GM23338 (cell line): ENCODE results near the gene MTHFR. TPM values are rescaled to one million over a fixed set of nuclear protein-coding genes. Genes with fewer than 3 reads are reported as not detected.

Source experiments
- ATAC-seq: fragments of 200-7000 bp; cut with Tn5 transposase; 3 replicates; pipeline ENCODE4 v1.9.1; 2020
- DNase-seq: peaks from one replicate; pipeline ENCODE4 v3.0.0-alpha.2; 2015; ENCODE audit warnings: low spot score
- H2AFZ ChIP-seq: fragments of 200-600 bp; sonication (generic); 2 replicates; pipeline ENCODE4 v1.8.0; 2016; ENCODE audit warnings: antibody characterized with exemption, mild to moderate bottlenecking, moderate library complexity
- H3F3A ChIP-seq: fragments of 200-600 bp; sonication (generic); replicated peaks from 2 replicates; pipeline ENCODE4 v1.8.0; 2017; ENCODE audit warnings: antibody characterized with exemption, mixed run types, low read depth
- H3K27ac ChIP-seq: fragments of 200-600 bp; sonication (generic); 2 replicates; pipeline ENCODE4 v1.6.1; 2016; ENCODE audit warnings: low read depth
- H3K27me3 ChIP-seq: fragments of 200-600 bp; sonication (generic); 2 replicates; pipeline ENCODE4 v1.8.0; 2016; ENCODE audit warnings: mild to moderate bottlenecking, mixed run types, moderate library complexity; ENCODE audit not compliant: insufficient read depth
- H3K36me3 ChIP-seq: fragments of 200-600 bp; sonication (generic); 2 replicates; pipeline ENCODE4 v1.8.0; 2016; ENCODE audit warnings: mild to moderate bottlenecking; ENCODE audit not compliant: insufficient read depth
- H3K4me1 ChIP-seq: fragments of 200-600 bp; sonication (generic); 2 replicates; pipeline ENCODE4 v1.8.0; 2016; ENCODE audit warnings: mild to moderate bottlenecking, moderate library complexity; ENCODE audit not compliant: insufficient read depth
- H3K4me2 ChIP-seq: fragments of 200-600 bp; sonication (generic); 2 replicates; pipeline ENCODE4 v1.7.1; 2017; ENCODE audit warnings: mixed run types
- H3K4me3 ChIP-seq: fragments of 200-600 bp; sonication (generic); 2 replicates; pipeline ENCODE4 v1.6.1; 2016; ENCODE audit warnings: mixed run types
- H3K79me2 ChIP-seq: fragments of 200-600 bp; sonication (generic); replicated peaks from 2 replicates; pipeline ENCODE4 v1.8.0; 2017; ENCODE audit warnings: mild to moderate bottlenecking; ENCODE audit not compliant: insufficient read depth
- H3K9me2 ChIP-seq: fragments of 200-600 bp; sonication (generic); 2 replicates; pipeline ENCODE4 v1.8.0; 2017; ENCODE audit not compliant: insufficient read depth
- H4K20me1 ChIP-seq: fragments of 200-600 bp; sonication (generic); replicated peaks from 2 replicates; pipeline ENCODE4 v1.8.0; 2017; ENCODE audit warnings: mild to moderate bottlenecking; ENCODE audit not compliant: insufficient read depth
- H3K27ac Mint-ChIP-seq: 2 replicates; pipeline ENCODE4 v1.8.0; 2020; ENCODE audit warnings: inconsistent platforms, mild to moderate bottlenecking, moderate library complexity, mixed read lengths
- H3K27me3 Mint-ChIP-seq: 3 replicates; pipeline ENCODE4 v1.8.0; 2022; ENCODE audit warnings: low read depth, mild to moderate bottlenecking, moderate library complexity, mixed read lengths, inconsistent platforms; ENCODE audit not compliant: insufficient read depth, poor library complexity
- H3K36me3 Mint-ChIP-seq: 3 replicates; pipeline ENCODE4 v1.8.0; 2021; ENCODE audit warnings: low read depth, mild to moderate bottlenecking, inconsistent platforms, moderate library complexity, mixed read lengths
- H3K4me1 Mint-ChIP-seq: 3 replicates; pipeline ENCODE4 v1.8.0; 2020; ENCODE audit warnings: mild to moderate bottlenecking, inconsistent platforms, mixed read lengths
- H3K4me3 Mint-ChIP-seq: 3 replicates; pipeline ENCODE4 v1.8.0; 2021; ENCODE audit warnings: moderate library complexity, mild to moderate bottlenecking, inconsistent platforms, mixed read lengths
- H3K9me3 Mint-ChIP-seq: 3 replicates; pipeline ENCODE4 v1.8.0; 2020; ENCODE audit warnings: moderate library complexity, mild to moderate bottlenecking, inconsistent platforms, mixed read lengths
- CREB1 ChIP-seq: fragments of 250-450 bp; sonication (Bioruptor Pico); IDR thresholded peaks from 2 replicates; pipeline ENCODE4 v1.5.0; 2020; ENCODE audit warnings: low read depth, mild to moderate bottlenecking, moderate library complexity
- CTCF ChIP-seq, 2 experiments: fragments of 200-600 bp in 1 of 2; sonication (generic) in 1 of 2; conservative IDR thresholded peaks; 2 replicates each; pipeline versions ENCODE4 v1.5.1 to v1.6.1; 2016 to 2017; ENCODE audit warnings: antibody characterized with exemption in 2 of 2, low read depth in 2 of 2, mild to moderate bottlenecking in 2 of 2, moderate library complexity in 1 of 2
- EZH2 ChIP-seq: fragments of 200-600 bp; sonication (generic); IDR thresholded peaks from one replicate; pipeline ENCODE4 v1.8.0; 2017; ENCODE audit warnings: antibody characterized with exemption, mild to moderate bottlenecking, low read depth; ENCODE audit not compliant: unreplicated experiment
- EZH2phosphoT487 ChIP-seq: fragments of 200-600 bp; sonication (generic); IDR thresholded peaks from one replicate; pipeline ENCODE4 v1.8.1; 2018; ENCODE audit warnings: antibody characterized with exemption; ENCODE audit not compliant: unreplicated experiment
- JUNB ChIP-seq: IDR thresholded peaks from one replicate; pipeline ENCODE4 v1.6.1; 2016; ENCODE audit warnings: antibody characterized with exemption; ENCODE audit not compliant: unreplicated experiment
- NANOG ChIP-seq: IDR thresholded peaks from 2 replicates; pipeline ENCODE4 v1.6.1; 2016; ENCODE audit warnings: antibody characterized with exemption, borderline replicate concordance
- POLR2AphosphoS5 ChIP-seq: IDR thresholded peaks from 2 replicates; pipeline ENCODE4 v1.6.1; 2016; ENCODE audit warnings: antibody characterized with exemption, low read depth
- REST ChIP-seq: IDR thresholded peaks from one replicate; pipeline ENCODE4 v1.6.1; 2018; ENCODE audit warnings: antibody characterized with exemption; ENCODE audit not compliant: unreplicated experiment
- STAT1 ChIP-seq: IDR thresholded peaks from one replicate; pipeline ENCODE4 v1.6.1; 2016; ENCODE audit warnings: antibody characterized with exemption; ENCODE audit not compliant: unreplicated experiment
- ZNF114 ChIP-seq: fragments of 250-450 bp; sonication (Bioruptor Pico); IDR thresholded peaks from 2 replicates; pipeline ENCODE4 v1.5.0; 2020; ENCODE audit warnings: mild to moderate bottlenecking, moderate library complexity
- ZNF331 ChIP-seq: fragments of 250-450 bp; sonication (Bioruptor Pico); IDR thresholded peaks from 2 replicates; pipeline ENCODE4 v1.5.0; 2020; ENCODE audit warnings: low read depth, mild to moderate bottlenecking, moderate library complexity
- ZNF462 ChIP-seq: fragments of 250-450 bp; sonication (Bioruptor Pico); IDR thresholded peaks from 2 replicates; pipeline ENCODE4 v1.5.0; 2020; ENCODE audit warnings: mild to moderate bottlenecking, moderate library complexity
- polyA plus RNA-seq: library from polyadenylated mRNA; unstranded; fragments of >200 nt; fragmentation: Nextera tagmentation; extraction: Ambion mirVana; gene quantifications from 2 replicates; pipeline ENCODE4 v1.2.1, GENCODE V29; 2016
- total RNA-seq: library from RNA; depleted of rRNA; stranded (reverse); fragments of >200 nt; shearing (Covaris generic); gene quantifications from 2 replicates; pipeline ENCODE4 v1.2.3, GENCODE V29; 2014
- TF ChIP-seq, protein P1 (sequence below): IDR thresholded peaks from 2 replicates; pipeline ENCODE4 v1.6.1; 2016; ENCODE audit warnings: antibody characterized with exemption

MTHFR gene
- total and polyA plus RNA-seq, 2 experiments from 2014 or later: 6.9 to 21.6 TPM

DNA sequence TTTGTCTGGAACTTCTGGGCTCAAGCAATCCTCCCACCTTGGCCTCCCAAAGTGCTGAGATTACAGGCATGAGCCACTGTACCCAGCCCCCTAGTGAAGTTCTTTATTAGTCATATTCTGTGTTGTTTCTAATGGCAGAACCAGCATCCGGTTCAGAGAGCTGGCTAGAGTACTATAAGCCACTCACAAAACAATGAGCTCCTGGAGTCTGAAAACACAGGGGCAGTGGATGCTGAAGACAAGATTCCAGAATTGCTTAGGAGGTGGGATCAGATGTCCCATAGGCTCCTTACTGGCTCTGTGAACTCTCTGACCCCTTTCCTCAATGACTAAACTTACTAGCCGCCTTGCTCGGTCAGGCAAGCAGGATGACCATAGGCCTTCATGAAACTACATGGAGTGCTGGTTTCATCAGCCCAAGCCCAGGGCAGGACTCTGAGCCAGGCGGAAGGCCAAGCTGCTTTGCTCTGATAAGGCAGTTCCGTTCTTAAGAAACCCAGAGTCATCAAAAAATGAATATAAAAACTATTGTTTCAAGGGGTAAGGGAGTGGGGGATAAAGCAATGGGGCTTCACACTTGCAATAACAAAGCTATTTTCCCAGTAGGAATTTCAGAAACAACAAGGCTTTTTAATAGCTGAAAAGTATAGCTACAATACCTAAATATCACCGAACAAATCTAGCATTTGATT, 8.1 kb downstream of the MTHFR start:
- TF ChIP-seq CREB1 (no peak), JUNB (no peak), EZH2 (no peak), EZH2phosphoT487 (no peak), ZNF462 (CRISPR knock-in tag) (no peak), ZNF114 (CRISPR knock-in tag) (no peak), STAT1 (no peak), ZNF331 (CRISPR knock-in tag) (no peak), CTCF (conservative IDR thresholded peaks at IDR 0.05; ENCODE audit: low read depth in 2 of 2) (no peak), REST (no peak), POLR2AphosphoS5 (no peak), NANOG (no peak)
- TF ChIP-seq, protein P1, sequence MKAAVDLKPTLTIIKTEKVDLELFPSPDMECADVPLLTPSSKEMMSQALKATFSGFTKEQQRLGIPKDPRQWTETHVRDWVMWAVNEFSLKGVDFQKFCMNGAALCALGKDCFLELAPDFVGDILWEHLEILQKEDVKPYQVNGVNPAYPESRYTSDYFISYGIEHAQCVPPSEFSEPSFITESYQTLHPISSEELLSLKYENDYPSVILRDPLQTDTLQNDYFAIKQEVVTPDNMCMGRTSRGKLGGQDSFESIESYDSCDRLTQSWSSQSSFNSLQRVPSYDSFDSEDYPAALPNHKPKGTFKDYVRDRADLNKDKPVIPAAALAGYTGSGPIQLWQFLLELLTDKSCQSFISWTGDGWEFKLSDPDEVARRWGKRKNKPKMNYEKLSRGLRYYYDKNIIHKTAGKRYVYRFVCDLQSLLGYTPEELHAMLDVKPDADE: no peak
- H3K36me3 Mint-ChIP-seq: peaks cover 41% of the 10 kb centered on the region
- peaks cover 8% of the 10 kb centered on the region for H3K4me1 Mint-ChIP-seq
- no peaks in the 10 kb centered on the region for H3K36me3 ChIP-seq
- no peaks in the 10 kb centered on the region for H3K9me2 ChIP-seq
- ATAC-seq (no peak), DNase-seq (no peak)
- H3K4me2 ChIP-seq: no peak overlapping the region
- H3K4me3 ChIP-seq: no peak overlapping the region
- H3K79me2 ChIP-seq: 0 out of 2 replicates have a peak, but pooled peaks cover 2% of the 10 kb centered on the region
- H3K4me1 ChIP-seq: peaks cover 5% of the 10 kb centered on the region; the same call in 1 of the 2 replicates
- no peak overlapping the region for H2AFZ ChIP-seq
- no peaks in the 10 kb centered on the region; the same call in none of the 2 replicates for H4K20me1 ChIP-seq
- H3K27ac ChIP-seq: no peak overlapping the region
- peaks cover 2% of the 10 kb centered on the region for H3K27me3 Mint-ChIP-seq
- no peak overlapping the region for H3K4me3 Mint-ChIP-seq
- H3K9me3 Mint-ChIP-seq: no peaks in the 10 kb centered on the region
- H3F3A ChIP-seq: peaks cover 5% of the 10 kb centered on the region; the same call in 1 of the 2 replicates
- H3K27ac Mint-ChIP-seq: no peak overlapping the region
- no peaks in the 10 kb centered on the region for H3K27me3 ChIP-seq
